Amniotic stem cell (primary cell): ENCODE results near the gene CUEDC1.

Experiments used
- DNase-seq: peaks from one replicate; lab custom pipeline; 2025; lab: John Stamatoyannopoulos, UW

The CUEDC1 gene

DNA sequence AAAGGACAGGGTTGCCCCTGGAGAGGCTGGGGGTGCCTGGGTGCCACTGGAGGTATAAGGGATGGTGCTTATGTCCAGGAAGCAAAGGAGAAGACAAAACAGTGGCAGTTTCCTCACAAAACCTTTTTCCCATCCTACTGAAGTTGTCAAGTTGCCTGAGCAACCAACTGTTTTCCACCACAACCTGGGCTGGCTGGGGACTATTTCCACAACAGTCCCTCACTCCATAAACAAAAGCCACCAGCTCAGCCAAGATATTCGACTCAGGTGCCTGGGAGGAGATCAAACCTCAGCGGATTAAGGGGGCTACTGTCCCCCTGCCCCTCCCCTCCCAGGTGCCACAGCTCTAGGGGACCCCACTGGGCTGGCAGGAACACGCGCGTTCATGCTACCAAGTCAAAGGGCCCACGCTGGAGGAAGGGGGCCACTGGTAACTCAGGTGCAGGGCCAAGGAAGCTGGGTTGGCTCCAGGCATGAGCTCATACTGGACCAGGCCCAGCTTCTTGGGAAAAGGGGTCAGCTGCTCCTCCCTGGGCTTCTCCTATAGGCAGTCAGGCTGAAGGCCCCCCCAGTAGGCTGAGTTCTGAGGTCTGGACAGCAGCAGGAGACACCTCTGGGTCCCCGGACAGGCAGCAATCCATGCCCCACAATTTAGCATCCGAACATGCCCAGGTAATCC is 59.7 kb downstream of the CUEDC1 start:
- DNase-seq, result no peak

DNA sequence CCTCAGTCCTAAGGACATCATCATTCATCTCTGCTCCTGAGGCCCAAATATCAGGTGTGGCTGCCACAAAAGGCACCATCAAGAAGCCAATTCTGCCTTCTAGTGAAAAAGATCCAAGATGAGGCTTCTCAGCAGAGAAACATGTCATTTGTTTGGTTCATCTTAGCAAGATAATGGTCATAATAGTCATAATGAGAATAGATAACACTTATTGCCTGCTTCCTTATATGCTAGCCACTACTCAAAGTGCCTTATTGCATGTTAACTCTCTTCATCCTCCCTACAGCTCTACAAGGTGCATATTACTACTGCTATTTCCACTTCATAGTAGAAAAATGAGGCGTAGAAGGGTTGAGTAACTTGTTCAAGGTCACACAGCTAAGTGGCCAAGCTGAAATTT is 60.4 kb downstream of the CUEDC1 start:
- DNase-seq, result no peak

DNA sequence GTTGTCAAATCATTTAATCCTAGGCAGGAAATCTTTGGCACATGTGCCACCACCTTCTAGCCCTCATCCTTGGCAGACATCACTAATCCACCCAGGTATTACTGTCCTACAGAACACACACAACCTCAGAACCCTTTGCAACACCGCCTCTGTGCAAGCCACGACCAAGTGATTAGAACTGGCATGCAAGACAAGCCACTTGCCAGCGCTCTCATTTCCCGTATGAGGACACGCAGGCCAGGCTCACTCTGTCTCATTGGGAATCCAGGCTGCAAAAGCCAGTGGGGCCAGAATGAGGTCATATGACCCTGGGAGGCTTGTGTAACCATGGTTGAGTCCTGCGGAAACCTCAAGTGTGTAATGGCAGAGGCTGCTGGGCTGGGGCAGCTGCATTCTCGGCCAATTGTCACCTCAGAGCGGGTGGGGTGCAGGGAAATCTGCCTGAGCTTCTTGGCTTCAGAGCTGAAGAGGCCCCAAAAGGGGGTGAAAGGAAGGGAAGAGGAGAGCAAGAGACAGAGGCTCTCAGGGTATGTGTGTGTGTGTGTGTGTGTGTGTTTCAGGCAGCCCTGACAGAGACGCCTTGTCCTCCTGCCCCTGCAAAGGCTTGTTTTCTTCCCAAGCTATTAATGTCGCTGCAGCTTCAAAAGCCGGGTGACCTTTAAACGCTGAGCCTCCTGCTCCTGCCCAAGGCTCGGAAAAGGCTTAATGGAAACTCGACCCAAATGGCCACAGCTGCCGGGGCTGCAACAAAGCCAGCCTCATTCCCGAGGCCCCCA is 62.2 kb downstream of the CUEDC1 start:
- DNase-seq, result peak; percentile 97

DNA sequence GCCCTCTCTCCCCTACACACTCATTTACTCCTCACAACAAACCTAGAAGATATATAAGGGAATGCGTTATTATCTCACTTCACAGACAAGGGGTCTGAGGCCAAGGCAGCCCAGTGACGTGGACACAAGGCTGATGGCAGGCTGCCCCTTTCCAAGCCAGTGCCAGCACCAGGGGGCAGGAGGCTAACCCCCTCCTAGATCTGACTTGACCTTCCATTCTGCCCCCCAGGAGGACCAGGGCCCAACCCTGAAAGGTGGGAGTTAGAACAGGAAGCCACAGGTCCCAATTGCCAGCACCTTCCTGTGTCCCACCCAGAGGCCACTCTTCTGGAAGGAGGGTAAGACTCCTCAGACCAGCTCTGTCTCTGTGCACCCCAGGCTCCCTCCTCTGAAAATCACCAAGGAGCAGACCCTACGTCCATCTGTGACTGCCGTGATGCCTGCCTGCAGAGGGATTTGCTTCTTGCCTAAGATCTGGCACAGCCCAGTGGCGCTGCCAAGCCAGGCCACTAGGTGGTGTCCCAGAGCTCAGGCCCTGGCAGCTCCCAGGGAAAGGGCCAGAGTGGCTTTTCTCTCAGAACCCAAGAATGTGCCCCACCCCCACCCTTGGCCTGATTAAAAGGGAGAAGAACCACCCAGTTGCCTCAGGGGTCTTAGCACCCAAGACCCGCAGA is 62.9 kb downstream of the CUEDC1 start:
- peak; percentile 79 for DNase-seq

DNA sequence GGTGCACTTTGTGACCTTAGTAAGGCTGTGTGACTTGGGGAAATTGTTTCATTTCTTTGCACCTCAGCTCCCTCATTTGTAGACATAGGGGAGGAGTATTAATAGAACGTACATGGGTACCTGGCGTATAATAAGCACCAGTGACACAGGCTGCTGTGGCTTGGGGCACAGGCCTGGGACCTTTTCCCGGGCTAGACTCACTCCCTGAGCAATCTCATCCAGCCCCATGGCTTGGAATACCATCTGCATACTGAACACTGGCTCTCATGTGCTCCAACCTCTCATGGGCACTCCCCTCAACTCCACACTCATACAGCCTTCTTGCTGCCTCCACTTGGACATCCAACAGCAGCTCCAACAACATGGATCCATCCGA is 64.4 kb downstream of the CUEDC1 start:
- DNase-seq, result no peak

DNA sequence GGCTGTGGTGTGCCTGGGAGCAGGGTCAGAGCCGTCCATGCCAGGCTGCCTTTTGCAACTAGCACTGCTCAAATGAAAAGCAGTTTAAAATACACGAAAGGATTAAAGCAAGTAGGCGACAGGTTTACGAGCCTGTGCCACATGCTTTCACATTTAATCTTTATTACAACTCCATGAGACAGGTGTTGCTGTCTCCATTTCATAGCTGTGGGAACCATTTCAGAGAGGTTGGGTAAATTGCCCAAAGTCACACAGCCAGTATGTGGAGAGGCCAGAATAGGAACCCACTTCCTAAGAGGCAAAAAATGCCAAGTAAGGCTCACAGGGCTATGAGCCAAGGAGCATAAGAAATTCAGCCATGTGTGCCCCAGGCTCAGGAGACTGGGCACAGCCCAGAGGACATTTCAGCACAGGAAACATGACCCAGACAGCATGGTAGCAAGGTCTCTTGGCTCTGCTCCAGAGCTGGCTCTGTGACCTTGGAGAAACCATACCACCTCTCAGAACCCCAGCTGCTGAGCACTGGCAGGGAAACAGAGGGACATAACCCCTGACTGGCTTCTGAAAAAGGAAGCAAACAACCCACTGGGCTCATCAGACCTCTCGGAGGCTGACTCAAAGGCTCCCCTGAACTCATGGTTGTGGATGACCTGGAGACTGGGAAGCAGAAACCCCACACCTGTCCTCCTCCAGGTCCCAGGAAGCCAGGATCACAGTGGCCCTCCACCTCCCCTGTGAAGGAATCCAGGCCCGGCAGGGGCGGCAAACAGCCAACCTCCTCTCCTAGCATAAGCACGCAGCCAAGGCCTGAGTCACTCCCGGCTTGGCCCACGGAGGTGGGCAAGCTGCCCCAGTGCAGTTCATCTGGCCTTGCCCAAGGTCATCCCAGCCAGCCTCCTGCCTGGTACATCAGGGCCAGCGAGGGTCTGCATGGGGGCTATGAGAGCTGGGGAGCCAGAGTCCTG is 65.0 kb downstream of the CUEDC1 start:
- DNase-seq, result peak; percentile 39

DNA sequence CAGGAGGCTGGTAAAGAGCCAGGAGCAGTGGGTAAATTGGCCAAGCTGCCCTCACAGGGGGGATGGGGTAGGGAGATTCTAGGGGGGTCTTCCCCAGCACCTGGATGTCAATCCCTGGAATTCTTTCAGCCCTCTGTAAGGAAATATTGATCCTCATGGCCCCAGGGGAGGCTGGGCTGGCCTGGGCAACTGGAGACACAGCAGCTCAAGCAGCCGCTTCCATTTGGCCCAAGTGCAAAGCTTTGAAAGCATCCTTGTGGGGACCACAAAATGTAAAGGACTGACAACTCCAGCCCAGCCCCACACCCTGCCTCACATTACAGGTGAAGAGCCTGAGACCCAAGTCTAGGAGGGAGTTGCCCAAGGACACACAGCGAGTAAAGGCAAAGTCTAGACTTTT is 66.0 kb downstream of the CUEDC1 start:
- DNase-seq, result no peak

DNA sequence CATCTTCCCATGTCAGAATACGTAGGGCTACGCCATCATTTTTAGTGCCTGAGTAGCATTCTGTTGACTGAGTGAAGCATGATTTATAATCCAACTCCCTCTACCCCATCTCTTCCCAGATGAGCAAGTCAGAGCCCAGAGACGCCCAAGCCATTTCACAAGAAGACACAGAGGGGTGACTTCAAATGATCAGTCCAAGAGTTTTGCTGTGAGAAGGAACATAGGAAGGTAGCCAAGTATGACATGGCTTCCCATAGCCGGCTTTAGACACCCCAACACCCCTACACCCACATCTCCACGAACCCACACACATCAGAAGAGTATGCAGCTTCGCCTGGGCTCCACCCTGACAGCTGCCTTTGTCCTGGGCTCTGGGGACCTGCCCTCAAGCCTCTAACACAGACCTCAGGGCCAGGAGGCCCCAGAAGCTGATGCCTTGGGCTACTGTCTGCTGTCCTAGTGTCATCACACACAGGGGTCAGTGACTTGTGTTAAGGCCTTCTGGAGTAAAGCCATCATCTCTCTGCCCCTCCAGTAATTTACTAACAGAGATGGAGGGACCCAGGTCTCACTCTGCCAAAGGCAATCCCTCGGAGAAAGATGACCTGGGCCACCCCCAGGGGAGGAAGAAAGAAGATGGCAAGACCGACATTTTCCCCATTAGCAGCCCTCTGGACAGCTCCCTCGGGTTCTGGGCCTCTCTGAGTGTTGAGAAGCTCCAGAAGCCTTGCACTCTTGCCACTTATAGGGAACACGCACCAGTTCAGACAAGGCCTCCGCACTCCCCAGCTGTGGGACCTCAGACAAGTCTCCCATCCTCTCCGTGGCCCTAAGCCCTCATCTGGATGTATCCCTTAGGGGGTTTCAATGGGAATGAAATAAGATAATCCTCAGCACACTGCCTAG is 66.6 kb downstream of the CUEDC1 start:
- DNase-seq, result no peak

DNA sequence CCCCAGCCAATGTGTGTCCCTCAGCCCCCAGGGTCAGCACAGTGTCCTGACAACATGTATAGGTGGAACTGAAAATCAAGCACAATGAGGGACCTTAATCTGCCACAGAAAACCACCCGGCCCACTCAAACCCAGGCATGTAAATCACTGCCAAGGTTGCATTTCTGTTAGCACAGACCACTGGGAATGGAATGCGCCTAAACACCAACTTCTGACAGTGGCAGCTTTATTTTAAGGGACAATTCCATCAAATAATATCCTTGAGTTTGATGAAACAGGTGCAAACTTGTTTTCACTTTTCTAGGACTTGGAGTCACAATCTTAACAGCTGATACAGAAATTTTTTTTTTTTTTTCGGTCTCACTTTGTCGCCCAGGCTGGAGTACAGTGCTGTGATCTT is 68.1 kb downstream of the CUEDC1 start:
- no peak for DNase-seq

DNA sequence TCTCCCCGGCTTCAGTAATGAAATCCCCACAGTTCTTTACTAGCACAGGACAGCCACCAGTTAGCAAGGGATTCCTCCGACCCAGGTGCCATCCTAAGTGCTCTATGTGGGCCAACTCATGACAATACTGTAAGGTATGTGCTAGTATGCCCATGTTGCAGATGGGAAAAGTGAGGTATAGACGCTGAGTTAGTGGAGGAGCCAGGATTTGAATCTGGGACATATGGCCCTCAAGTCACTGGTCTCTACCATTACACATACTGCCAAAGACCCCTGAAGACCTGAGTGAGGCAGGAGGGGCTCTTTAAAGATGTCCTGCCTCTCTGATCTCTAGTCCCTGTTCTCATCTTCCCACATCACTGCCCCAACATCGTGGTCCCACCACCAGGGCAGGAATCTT is 69.2 kb downstream of the CUEDC1 start:
- no peak for DNase-seq

DNA sequence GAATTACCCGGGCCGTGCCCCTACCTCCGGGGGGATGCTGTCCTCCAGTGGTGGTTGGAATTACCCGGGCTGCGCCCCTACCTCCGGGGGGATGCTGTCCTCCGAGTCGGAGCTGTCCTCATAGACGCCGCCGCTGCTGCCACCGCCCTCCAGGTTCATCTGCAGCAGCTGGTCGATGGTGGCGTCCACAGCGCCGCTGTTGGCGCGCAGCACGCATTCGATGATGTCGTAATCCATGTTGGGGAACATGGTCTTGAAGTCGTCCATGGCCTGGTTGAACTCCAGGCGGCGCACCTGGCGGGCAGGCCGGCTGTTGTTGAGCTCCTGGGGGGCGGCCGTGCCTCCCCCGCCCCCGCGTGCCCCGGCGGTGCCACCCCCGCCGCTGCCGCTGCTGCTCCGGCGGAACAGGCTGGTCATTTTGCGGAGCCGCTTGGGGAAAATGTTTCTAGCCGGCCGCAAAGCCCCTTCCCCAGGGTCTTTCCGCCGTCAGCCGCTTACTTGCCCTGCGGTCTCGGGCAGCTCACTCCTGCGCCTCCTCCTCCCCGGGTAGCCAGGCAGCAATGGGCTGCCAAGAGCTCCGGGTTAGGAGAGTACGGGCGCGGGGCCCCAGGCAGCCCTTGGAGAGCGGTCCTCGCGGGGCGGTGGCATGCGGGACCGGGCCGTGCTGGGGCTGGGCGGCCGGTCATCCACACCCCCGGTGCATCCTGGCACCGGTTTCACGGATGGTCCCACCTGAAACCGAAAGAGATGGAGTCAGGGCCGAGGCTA is 69.9 kb downstream of the CUEDC1 start:
- no peak for DNase-seq

DNA sequence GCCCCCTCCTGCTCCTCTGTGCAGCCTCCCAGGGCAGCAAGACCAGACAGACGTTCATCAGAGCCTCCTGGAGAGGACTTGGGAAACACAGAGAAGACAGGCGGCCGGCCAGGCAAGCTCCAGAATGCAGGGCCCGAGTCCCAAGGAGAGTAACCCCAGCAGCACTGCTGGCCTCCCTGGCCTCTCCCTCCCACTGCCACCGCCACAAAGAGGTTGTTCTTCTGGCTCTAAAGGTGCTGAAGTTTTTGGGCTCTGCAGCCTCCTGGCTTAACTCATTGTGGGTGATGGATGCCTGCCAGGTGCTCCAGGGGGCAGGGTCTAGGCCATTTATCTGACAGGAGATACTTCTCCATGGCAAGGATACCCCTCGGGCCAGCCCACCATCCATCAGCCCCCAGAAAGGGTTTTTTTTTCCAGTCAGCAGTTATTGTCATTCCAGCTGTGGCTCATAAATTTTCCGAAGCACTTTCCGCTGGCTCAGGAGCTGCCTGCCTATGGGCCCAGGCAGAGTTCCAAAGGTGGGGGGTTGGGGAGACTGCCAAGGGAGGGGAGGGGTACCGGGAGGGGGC is 73.3 kb downstream of the CUEDC1 start:
- DNase-seq, result no peak

DNA sequence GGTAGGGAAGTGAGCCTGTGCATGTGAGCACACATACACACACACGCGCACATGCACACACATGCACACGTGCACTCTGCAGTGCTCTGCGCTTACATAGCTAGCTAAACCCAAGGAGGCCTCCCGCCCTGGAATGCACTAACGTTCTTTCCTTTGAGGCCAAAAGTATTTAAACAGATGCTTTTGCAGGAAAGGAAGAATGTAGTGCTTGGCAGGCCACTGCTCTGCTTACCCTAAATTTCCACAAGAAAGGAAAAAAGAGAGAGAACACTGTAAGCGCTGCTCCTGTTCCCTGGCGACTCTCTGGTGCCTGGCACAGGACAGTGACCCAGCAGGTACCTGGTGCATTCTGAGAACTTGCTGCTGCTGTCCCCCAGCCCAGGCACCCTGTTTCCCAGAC is 74.1 kb downstream of the CUEDC1 start:
- peak; percentile 72 for DNase-seq

DNA sequence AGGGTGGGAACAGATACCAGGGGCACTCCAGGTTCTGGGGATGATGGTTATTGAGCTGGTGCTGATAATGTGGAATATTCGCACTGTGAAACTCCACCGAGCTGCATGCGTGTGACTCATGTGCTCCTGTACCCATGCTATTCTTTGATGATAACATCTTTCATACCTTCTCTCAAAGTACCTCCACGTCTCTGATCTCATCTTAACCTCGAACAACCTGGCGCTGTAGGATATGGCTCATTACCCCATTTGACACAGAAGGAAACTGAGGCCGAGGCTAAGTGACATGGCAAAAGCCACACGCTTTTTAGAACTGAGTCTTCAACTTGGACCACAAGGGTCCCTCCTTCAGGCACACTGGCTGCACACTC is 75.1 kb downstream of the CUEDC1 start:
- DNase-seq, result no peak

DNA sequence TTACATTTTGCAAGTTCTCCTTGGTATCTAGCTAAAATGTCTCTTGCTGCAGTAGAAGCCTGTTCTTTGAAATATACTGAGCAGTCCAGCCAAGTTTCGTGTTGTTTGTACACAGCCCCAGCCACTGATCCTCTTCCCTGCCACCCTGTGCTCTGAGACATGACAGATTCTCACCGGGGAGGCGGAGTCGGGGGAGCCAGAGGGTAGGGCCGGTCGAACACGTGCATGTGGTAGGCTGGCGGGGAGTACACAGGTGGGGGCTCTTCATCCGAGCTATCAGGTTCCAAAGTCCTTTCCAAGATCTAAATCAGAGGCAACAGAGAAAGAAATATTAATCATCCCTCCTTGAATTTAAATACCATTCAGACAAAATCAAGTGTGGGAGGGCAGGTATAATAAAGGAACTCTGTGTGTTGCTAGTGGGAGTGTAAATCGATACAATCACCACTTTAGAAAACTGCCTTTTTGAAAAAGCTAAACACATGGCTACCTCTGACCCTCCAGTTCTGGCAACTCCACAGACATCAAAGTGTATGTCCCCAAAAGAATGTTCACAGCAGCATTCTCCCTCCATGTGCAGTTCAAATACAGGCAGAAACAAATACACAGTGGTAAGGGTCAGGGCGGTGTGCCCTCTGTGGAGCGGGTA is 75.7 kb downstream of the CUEDC1 start:
- no peak for DNase-seq

DNA sequence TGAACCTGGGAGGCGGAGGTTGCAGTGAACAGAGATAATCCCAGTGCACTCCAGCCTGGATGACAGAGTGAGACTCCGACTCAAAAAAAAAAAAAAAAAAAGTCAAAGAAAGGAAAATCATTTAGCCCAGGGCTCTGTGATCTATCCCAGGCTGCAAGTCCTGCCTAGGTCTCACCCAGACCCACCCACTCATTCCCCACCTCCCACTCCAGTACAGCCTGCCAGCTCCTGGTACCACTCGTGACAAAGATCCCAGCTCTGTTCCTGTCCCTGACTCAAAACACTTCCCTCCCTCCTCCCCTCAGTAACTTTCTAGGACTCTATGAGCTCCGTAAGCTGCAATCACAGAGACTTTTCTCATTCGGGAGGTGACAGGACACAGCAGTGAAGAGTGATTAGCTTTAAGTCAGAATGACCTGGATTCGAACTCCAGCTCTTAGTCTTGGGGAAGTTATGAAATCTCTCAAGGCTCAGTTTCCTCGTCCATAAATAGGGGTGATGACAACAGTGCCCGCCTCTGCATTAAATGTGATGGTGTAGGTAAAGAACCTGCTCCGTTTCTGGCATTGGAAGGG is 77.3 kb downstream of the CUEDC1 start:
- DNase-seq, result no peak

DNA sequence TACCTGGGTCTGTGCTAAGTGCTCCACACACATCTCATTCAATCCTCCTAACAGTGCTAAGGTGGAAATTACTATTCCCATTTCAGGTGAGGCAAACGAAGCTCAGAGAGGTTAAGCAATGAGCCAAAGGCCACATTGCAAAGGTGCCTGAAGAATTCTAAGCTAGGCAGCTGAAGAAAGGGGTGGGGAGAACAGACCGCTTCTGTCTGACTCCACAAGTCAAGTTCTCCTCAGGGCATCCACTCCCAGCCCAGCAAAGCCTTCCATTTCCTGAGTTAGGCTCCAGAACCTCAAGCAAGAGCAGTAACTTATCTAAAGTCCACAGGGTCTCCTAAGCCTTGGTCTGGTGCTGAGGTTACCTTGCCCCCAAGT is 78.4 kb downstream of the CUEDC1 start:
- DNase-seq, result no peak

DNA sequence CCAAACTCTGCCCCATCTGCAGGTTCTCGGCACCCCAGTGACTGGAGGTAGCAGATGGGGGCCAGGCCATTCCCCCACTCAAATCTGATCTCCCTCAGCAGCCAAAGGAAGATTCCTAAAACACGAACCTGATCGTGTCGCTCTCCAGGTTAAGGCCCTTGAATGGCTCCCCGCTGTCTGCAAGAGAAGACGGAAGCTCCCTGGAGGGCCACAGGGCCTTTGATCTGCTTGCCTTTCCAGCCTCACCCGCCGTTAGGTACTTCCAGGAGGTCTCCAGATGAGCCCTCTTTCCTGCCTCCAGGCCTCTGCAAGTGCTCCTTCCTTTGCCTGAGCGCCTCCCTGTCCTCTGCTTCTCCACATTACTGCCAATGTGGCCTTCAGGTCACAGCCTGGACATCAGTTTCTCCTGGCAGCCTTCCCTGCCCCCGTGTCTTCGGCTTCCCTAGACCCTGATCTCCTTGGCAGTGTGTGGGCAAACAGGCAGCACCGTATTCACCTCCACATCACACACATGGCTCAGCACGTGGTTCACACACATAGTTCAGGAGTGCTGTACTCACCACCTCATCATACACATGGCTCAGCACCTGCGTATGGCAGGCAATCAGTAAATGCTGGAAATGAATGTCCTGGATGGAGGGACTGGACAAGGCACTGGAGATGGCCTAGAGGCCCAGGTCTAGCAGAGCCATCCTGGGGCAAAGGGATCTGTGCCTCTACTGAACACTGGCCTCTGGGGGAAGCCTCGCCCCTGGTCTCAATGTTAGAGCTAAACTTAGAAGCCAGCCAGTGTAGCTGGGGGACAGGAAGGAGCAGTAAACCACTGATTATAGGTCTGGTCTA is 79.0 kb downstream of the CUEDC1 start:
- no peak for DNase-seq
